Brain pericyte (primary cell): ENCODE measurements around the gene POLN.
"Not testable (repeated sequence)": the region's sequence is repeated elsewhere in the genome, so short reads cannot be mapped to it uniquely, and the experiment has no call there.

Source experiments
- DNase-seq: peaks from one replicate; pipeline ENCODE4 v3.0.0-alpha.2; 2012; ENCODE audit warnings: low read depth, low spot score

POLN gene

DNA sequence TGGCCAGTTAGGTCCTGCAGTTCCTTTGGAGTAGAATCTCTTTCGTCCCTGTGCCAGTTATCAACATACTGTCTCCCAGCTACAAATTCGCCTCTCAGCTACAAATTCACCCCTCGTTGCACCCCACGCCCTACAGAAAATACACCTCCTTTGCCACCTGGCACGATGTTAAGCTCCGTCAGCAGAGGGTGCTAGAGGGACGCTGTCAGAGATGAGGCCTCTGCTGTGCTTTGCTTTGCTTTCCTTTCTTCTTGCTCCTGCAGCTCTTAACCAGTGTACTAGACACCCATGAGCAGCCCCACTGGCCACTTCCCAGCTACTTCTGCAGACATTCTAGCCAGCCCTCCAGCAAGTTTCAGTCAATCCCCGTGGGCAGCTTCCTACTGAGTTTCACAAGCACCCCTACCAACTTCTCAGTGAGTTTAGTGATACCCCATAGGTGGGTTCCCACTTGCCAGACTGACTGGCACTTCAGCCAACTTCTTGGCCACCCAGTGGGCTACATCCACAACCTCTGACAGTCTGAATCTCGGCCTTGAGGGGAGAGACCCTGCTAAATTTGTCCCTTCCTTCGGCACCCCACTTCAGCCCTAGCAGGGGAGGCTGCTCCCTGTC is 21.8 kb downstream of the POLN start:
- peak; percentile 11 for DNase-seq

GRCh38 chr4:2219233-2219760 is 22.6 kb downstream of the POLN start:
- no peak for DNase-seq

- DNase-seq: no peak
Observed at GRCh38 chr4:2218436-2218835, 23.5 kb downstream of the POLN start.

DNA sequence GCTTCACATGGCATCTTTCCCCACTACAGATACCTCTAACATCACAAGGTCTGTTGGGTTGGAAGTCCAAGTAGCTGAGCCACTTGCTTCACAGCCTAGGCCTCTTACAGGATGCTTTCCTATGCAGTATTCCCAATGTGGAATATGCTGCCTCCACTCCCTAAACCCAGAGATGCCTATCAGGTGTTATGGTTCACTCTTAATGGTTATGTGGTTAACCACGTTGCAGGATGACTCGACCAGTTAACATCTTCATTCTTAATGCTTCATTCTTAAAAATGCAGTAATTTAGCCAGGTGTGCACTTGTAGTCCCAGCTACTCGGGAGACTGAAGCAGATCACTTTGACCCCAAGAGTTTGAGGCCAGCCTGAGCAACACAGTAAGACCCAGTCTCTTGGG is 24.2 kb downstream of the POLN start:
- DNase-seq: no peak

DNA sequence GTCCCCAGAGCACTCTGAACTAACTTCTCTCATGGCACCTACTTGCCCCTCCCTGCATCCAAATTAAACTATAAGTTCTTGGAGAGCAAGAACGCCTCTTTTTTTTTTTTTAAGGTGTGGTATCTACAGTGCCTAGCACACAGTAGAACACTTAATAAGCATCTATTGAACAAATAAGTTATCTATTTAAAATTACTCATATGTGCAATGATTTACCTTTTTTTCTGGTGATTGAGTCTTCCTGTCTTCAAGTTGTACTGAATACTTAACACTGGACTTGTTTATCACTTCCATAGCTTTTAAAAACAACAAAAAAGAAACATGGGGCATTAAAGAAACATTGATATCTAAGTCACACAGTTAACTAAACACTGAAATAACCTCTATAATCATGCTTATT is 29.1 kb downstream of the POLN start:
- no peak for DNase-seq

DNA sequence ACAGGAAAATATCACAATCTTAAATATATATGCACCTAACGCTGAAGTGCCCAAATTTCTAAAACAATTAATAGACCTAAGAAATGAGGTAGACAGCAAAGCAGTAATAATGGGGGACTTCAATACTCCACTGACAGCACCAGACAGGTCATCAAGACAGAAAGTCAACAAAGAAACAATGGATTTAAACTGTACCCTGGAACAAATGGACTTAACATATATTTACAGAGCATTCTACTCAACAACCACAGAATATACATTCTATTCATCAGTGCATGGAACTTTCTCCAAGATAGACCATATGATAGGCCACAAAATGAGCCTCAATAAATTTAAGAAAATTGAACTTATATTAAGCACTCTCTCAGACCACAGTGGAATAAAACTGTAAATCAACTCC is 39.1 kb downstream of the POLN start:
- not testable (repeated sequence) for DNase-seq

- no peak for DNase-seq
Observed at GRCh38 chr4:2194496-2194895, 47.4 kb downstream of the POLN start.

- DNase-seq: no peak
Observed at GRCh38 chr4:2193326-2193725, 48.6 kb downstream of the POLN start.

GRCh38 chr4:2186865-2187172 is 55.1 kb downstream of the POLN start:
- no peak for DNase-seq

DNA sequence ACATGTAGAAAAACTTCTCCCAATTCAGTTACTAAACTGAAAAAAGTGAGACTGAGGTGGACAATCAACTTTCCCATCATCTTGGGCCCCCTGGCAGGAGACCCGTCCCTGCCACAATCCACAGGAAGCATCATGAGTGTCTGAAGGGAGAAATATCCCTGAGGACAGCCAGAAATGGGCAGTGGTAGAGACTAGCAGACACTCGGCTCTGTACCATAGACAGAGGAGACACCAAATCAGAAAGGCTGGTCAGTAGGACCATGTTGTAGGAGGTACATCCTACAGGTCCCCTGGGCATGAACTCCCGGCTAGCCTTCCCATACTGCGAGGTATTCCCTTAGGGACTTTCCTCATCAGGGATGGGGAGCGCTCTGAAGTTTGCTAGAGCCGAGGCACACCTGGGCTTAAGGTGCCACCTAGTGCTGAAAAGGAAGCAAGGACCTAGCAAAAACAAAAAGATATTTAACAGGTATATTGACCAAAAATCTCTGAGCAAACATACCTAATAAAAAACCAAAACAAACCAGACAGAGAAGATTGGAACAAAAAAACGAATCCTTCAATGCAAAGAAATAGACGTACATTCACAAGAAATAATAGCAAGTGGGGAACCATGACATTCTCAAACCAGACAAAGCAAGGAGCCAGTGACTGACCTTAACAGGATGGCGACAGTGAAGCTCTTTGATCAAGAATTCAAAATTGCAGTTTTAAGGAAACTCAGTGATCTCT is 55.6 kb downstream of the POLN start:
- DNase-seq: no peak

DNA sequence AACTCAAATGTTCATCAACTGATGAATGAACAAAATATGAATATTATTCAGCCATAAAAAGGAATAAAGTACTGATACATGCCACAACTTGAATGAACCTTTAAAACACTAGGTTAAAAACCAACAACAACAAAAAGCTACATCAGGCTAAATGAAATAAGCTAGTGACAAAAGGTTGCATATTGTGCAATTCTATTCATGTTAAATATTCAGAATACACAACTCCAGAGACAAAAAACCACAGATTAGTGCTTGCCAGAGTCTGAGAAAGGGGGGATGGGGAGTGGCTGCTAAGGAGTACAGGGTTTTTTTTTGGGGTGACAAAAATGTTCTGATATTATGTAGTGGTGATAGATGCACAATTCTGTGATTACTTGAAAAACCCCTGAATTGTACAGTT is 58.5 kb downstream of the POLN start:
- DNase-seq: no peak

- no peak for DNase-seq
Observed at GRCh38 chr4:2182994-2183393, 58.9 kb downstream of the POLN start.

DNA sequence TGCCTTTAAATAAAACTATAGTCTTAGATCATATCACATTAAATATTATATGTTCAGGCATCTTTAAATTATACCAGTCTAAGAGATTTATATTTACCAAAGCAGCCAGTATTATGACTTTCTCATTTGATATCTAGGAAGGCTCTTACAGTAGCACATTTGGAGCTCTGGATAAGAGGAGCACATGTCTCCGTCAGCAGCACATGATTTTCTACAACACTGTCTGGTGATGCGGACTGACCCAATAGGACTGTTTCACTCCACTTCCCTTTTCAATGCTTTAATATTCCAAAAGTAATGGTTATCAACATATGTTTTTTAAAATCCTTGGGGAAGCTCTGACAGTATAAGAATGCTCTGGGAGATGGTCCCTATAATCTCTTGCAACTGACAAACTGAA is 61.5 kb downstream of the POLN start:
- no peak for DNase-seq

GRCh38 chr4:2179717-2180116 is 62.2 kb downstream of the POLN start:
- no peak for DNase-seq

GRCh38 chr4:2178986-2179385 is 62.9 kb downstream of the POLN start:
- DNase-seq: no peak

DNA sequence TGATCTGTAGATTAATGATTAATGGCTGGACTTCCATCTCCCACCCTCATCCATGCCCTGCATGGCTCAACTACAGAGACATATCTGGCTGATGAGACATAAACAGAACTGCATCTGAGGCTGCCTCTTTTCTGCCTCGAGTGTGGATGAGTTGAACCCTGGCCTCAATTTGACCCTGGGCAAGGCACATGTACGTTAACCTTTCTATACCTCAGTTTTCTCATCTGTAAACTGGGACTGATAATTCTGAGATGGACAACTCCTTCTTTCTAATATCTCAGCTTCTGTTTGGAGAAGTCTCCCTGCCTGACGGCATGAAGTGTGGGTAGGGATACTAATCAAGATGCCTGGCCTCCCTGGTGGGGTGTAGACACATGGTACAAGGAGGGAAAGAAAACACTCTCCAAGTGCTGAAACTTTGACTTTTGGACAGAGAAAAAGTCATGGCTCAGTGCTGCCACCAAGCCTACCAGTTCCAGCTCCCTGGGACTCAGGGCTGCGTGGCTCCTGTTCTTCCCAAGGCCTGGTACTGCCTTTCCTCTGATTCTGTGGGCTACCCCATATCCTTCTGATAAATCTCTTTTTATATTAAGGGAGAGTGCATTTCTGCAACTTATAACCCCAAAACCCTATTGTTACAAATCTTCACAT is 64.4 kb downstream of the POLN start:
- no peak for DNase-seq

- no peak for DNase-seq
Observed at GRCh38 chr4:2175990-2176698, 65.8 kb downstream of the POLN start.

- no peak for DNase-seq
Observed at GRCh38 chr4:2174061-2174460, 67.9 kb downstream of the POLN start.

DNA sequence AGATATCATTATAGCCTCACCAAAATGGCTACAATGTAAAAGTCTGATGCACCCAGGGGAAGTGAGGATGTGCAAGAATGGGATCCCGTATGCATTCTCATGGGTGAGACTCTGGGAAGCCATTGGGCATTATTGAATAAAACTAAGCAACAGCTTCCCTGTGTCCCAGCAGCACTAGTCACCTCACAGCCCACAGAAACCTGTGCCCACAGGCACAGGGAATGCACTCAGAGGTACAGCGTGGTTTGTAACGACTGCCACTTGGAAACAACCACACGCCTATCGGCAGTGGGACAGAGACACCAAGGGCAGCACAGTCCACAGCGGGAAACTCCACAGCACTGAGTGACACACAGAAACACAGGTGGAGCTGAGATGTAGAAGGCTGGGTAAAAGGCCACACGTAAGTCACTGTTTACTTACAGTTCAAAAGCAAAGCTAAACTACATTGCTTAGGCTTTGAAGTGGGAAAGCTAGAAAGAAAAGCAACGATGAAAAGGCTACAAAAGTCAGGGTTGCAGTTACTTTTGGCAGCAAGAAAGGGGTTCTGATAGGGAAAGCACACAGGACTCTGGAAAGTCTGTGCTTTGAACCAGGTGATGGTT is 69.2 kb downstream of the POLN start:
- DNase-seq: no peak

DNA sequence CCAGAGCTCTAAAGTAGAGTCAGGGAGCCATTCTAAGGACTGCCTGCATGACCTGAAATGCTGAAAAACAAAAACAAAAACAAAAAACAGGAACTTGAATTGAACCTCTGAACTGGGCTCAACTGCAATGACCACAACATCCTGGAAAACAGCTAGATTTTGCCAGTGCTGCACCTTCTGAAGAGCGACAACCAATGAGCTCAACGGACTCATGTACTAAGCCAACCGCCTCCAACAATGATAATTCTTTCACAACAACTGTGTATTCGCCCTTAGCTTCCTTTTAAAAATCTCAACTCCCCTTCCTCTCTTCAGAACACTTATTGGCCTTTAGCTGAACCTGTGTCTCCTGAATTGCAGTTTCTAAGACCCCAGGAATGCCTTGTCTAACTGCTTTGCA is 69.8 kb downstream of the POLN start:
- DNase-seq: no peak

- no peak for DNase-seq
Observed at GRCh38 chr4:2168469-2169319, 73.2 kb downstream of the POLN start.
